HG03103 (cell line): Measurements from ENCODE around the gene CPAMD8.

Experiments used
- ATAC-seq: cut with Tn5 transposase; IDR thresholded peaks from one replicate; pipeline ENCODE4 v1.9.1; 2021; ENCODE audit warnings: low read depth; ENCODE audit not compliant: unreplicated experiment

Gene CPAMD8

DNA sequence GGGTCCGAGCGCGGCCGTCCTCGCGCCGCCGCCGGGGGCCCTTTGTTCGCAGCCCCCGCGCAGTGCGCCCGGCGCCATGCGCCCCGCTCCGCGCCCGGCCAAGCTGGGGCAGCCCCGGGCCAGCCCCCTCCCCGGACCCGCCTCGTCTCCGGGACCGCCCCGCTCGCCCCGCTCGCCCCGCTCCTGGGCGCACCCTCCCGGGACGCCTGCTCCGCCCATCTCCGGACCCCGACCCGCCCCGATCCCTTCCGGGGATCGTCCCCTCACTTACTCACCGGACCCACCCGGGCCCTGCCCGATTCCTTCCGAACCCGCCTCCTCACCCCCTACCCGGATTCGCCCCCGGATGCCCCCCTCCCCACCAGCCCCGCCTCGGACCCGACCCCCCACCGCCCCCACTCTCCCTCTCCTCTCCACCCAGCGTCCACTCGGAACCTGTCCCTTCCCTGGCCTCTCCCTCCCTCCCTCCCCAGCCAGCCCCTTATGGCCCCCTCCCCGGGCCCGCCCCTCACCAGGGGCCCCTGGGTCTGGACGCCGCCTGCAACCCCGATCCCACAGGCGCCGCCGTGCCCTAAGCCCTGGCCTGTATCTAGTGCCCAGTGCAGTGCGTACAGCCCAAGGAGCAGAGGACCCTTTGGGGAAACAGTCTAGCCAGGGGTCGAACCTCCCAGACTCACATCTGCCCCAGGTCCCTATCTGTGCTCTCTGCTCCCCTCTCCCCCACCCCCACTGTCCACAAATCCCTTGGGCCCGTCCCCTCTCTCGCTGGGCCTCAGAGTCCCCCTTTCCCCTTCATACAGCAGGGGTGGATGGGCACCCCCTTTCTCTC is at the start of gene CPAMD8:
Gene CPAMD8 (minus strand): TSS at position 105 of the 829 bp plus-strand sequence. CDS start 168 bp downstream, outside the sequence.
- no peak for ATAC-seq

GRCh38 chr19:17075864-17076542 is 49.4 kb upstream of the CPAMD8 start:
- no peak for ATAC-seq

GRCh38 chr19:17075035-17075863 is 48.6 kb upstream of the CPAMD8 start, which contains the start of the genes HAUS8 and MYO9B:
Gene HAUS8, minus strand, starts transcription at chr19:17075452. Its CDS starts 30 bp downstream, at chr19:17075422.
Gene MYO9B, plus strand, starts transcription at chr19:17075777. Its CDS starts 25,941 bp downstream, at chr19:17101718.
- peak; percentile 69 for ATAC-seq

DNA sequence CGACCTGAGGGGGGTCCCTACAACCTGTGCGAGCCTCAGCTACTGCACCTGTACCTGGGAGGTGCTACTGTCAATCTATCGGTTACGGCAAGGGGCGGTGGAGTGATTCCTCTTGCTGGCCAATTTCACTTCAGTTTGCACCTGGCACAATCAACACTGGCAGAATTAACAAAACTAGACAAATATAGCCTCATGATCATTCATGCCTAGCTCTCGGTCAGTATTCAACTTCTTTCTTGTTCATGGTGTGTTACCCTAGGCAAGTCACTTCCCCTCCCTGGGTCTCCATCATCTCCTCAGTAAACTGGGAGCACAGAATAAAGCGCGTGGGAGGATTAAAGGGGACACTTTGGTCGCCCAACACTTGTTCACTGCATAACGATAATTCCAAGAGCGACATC is 48.0 kb upstream of the CPAMD8 start:
- no peak for ATAC-seq

DNA sequence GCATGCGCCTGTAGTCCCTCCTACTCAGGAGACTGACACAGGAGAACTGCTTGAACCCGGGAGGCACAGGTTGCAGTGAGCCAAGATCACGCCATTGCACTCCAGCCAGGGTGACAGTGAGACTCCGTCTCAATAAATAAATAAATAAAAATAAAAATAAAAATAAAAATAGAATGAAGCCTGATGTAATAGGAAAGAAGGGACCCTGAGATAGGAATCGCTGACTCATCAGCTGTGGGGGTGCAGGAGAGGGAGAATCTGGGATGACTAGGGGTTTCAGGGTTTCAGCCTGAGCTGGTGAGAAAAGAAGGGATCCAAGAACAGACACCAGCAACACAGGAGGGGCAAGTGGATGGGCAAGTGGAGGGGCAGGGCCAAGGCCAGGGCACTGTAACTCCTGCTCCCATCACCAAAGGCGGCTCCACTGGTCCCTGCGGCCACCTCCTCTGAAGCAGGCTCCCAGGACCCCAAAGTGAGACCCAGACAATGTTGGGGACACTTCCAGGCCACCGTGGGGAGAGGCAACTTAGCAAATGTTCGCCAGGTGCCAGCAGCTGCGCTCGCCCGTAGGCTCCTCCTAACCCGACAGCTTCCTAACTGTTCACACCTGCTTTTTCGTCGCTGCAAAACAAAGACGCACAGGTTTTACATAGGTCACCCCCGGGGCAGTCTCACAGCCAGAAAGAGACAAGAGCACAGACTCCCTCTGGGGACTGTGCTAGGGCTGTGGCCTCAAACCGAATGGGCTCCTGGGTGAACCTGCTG is 47.4 kb upstream of the CPAMD8 start:
- ATAC-seq, result no peak

- no peak for ATAC-seq
Observed at GRCh38 chr19:17070912-17071311, 44.3 kb upstream of the CPAMD8 start.

DNA sequence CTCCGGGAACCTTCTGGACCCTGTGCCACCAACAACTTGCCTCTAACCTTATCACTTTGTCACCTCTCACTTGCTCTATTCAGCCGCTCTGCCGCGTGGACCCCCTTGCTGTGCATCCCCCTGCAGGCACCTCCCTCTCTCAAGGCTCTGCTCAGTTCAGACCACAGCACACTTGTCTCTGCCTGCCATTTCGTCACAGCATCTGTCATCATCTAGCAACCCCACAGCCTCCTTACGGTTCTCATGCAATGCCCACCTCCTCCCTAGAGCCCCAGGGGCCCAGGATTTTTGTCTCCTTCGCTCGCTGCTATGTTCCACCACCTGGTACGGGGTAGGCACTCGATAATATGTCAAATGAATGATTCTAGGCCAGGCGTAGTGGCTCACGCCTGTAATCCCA is 43.8 kb upstream of the CPAMD8 start:
- ATAC-seq, result no peak

DNA sequence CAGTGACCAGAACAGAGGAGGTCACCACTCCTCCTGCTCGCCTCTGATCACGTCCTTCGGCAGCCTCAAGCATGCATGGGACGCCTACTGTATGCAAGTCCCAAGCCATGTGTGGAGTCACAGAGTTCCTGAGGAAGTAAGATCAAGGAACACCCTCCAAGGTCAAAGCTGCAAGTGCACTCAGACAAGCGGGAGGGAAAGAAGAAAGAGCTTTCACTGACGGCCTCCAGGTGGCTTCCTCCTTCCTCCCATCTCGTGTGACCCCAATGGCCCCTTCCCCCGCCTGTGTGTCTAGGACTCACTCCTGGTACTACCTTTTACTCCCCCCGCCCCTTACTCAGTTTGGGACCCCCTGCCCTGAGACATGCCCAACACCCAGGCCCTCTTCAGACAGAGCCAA is 42.6 kb upstream of the CPAMD8 start:
- ATAC-seq, result no peak

DNA sequence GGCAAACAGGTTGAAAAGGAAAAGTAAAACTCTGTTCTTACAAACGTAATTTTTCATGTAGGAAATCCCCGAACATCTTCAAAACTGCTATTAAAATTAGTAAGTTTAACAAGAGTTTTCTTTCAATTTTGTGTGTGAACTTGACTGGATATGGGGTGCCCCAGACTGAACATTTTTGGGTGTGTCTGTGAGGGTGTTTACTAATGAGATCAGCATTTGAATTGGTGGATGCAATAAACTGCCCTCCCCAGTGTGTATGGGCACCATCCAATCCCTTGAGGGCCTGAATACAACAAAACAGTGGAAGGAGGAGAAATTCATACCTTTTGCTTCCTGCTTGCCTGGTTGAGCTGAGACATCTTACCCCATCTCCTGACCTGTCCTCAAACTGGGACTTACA is 36.8 kb upstream of the CPAMD8 start:
- no peak for ATAC-seq

DNA sequence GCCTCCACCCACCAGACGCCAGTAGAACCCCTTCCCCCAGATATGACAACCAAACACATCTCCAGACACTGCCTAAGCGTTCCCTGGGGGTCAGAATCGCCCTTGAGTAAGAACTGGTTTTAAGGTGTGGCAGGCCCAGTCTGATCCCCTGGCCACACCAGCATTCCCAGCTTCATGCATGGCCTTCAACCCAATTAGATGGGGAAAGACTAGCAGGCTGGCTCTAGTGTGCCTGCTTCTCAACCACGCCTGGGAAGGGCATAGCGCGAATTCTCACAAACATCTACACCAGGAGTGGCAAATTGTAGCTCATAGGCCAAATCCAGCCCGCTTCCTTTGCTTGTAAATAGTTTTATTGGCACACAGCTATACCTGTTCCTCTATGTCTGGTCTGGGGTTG is 35.1 kb upstream of the CPAMD8 start:
- ATAC-seq, result no peak

- ATAC-seq, result no peak
Observed at GRCh38 chr19:17061205-17061604, 34.6 kb upstream of the CPAMD8 start.

- no peak for ATAC-seq
Observed at GRCh38 chr19:17060802-17061201, 34.2 kb upstream of the CPAMD8 start.

DNA sequence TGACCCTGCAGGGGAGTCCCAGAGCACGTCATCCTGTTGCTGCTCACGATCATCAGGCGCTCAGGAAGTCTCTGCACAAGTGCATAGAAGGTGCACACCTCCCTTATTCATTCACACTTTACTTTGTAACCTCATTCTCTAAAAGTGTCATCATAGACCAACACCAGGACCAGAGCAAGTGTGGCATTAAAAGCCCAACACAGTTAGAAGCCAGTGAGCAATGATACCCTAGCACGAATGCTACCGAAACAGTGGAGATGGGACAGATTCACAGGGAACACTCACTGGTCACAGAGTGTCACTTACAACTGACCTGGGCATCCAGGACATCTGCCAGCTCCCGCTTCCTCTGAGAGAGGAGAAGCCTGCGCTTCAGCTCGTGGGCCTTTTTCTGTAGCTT is 31.6 kb upstream of the CPAMD8 start:
- ATAC-seq, result no peak

- ATAC-seq, result no peak
Observed at GRCh38 chr19:17055636-17056035, 29.0 kb upstream of the CPAMD8 start.

DNA sequence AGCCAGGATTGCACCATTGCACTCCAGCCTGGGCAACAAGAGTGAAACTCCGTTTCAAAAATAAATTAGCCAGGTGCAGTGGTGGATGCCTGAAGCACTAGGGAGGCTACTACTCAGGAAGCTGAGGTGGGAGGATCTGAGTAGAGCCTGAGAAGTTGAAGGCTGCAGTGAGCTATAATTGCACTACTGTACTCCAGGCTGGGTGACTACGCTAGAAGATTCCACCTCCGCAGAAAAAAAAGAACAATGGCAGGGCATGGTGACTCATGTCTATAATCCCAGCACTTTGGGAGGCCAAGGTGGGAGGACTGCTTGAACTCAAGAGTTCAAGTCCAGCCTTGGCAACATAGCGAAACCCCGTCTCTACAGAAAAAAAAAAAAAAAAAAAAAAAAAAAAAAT is 28.1 kb upstream of the CPAMD8 start:
- no peak for ATAC-seq

- ATAC-seq, result no peak
Observed at GRCh38 chr19:17052439-17052838, 25.8 kb upstream of the CPAMD8 start.

- ATAC-seq, result no peak
Observed at GRCh38 chr19:17049711-17050280, 23.2 kb upstream of the CPAMD8 start.

GRCh38 chr19:17048885-17049453 is 22.4 kb upstream of the CPAMD8 start:
- no peak for ATAC-seq

- ATAC-seq, result no peak
Observed at GRCh38 chr19:17045907-17046502, 19.4 kb upstream of the CPAMD8 start.
